ENCODE data around the gene GLB1L2. TPM values are rescaled to one million over a fixed set of nuclear protein-coding genes. Genes with fewer than 3 reads are reported as not detected.
A peak's percentile ranks its signal among the peaks of the same experiment; 100 is the strongest.

Gene GLB1L2
- total RNA-seq, 1 donor from 2014 or later: 3.4 TPM

DNA sequence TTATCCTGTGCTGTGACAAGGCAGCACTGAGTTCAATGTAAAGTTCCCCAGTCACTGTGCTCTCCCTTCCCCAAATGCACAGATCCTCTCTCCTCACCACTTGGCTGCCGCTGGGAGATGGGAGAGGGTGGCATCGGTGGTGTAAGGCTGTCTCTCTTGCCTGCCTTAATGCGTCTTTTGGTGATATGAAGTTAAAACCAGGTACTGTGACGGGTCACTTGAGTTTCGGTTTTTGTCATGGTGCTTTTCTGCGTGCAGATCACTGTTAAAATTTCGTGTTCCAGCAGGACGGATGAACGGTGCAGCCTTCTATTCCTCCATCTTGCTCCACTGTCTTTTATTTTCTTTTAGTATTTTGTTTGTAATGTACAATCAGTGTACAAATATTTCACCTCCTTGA, 18.6 kb downstream of the GLB1L2 start:
- no peak overlapping the region for H3K4me3 ChIP-seq (ENCODE audit: low read depth, low read length)
- DNase-seq (ENCODE audit: low read depth): no peak
- no peak for FAIRE-seq
- H3K36me3 ChIP-seq (ENCODE audit: control insufficient read depth, insufficient read depth, low read length): no peaks in the 10 kb centered on the region
- H3K27me3 ChIP-seq (ENCODE audit: control insufficient read depth, insufficient read depth, low read length): no peaks in the 10 kb centered on the region
- TF ChIP-seq, protein P1, sequence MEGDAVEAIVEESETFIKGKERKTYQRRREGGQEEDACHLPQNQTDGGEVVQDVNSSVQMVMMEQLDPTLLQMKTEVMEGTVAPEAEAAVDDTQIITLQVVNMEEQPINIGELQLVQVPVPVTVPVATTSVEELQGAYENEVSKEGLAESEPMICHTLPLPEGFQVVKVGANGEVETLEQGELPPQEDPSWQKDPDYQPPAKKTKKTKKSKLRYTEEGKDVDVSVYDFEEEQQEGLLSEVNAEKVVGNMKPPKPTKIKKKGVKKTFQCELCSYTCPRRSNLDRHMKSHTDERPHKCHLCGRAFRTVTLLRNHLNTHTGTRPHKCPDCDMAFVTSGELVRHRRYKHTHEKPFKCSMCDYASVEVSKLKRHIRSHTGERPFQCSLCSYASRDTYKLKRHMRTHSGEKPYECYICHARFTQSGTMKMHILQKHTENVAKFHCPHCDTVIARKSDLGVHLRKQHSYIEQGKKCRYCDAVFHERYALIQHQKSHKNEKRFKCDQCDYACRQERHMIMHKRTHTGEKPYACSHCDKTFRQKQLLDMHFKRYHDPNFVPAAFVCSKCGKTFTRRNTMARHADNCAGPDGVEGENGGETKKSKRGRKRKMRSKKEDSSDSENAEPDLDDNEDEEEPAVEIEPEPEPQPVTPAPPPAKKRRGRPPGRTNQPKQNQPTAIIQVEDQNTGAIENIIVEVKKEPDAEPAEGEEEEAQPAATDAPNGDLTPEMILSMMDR (IDR thresholded peaks at IDR 0.05; ENCODE audit: insufficient read depth, low read length, severe bottlenecking): no peak

DNA sequence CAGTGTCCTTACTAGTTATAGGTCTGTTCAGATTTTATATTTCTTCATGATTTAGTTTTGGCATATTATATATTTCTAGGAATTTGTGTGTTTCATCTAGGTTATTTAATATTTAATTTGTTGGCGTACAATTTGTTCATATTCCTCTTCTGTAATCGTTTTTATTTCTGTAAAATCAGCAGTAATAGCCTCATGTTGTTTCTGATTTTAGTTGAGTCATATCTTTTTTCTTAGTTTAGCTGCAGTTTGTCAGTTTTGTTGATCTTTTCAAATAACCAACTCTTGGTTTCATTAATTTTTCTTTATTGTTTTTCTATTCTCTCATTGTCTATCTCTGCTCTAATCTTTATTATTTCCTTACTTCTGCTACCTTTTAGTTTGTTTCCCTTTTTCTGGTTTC, 20.3 kb downstream of the GLB1L2 start:
- no peak overlapping the region for H3K4me3 ChIP-seq (ENCODE audit: low read depth, low read length)
- DNase-seq (ENCODE audit: low read depth): no peak
- TF ChIP-seq, protein P1 (IDR thresholded peaks at IDR 0.05; ENCODE audit: insufficient read depth, low read length, severe bottlenecking): no peak
- H3K36me3 ChIP-seq (ENCODE audit: control insufficient read depth, insufficient read depth, low read length): no peaks in the 10 kb centered on the region
- no peak for FAIRE-seq
- no peaks in the 10 kb centered on the region for H3K27me3 ChIP-seq (ENCODE audit: control insufficient read depth, insufficient read depth, low read length)

DNA sequence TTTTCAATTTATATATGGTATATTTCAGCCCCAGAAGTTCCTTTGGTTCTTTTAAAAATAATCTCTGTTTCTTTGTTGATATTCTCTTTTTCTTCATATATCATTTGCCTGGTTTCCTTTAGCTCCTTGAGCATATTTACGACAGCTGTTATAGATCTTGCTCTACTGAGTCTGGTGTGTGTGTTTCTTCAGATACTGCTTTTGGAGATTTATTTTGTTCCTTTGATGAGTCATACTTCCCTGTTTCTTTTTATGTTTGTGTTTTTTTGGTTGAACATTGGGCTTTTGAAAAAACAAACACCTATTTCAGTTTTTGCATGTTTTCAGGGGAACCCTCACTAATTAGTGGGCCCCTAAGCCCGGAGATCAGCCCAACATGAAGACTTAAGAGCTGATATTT, 23.3 kb downstream of the GLB1L2 start:
- H3K27me3 ChIP-seq (ENCODE audit: control insufficient read depth, insufficient read depth, low read length): no peaks in the 10 kb centered on the region
- FAIRE-seq: no peak

DNA sequence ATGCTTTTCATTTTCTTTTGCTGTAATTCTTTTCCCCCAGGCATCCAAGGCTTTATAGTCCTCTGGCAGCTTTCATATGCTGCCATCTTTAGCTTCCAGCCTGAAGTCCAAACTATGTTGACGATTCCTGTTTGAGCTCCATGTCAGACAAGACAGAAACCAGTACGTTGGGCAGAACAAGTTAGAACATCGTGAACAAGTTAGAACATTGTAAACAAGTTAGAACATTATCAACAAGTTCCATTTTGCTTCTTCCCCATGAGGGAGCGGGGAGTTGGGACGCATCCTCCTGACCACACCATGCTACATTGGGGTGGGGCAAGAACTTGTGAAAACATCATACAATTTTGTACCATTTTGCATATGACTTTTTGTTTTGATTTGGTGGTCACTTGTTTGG, 23.9 kb downstream of the GLB1L2 start:
- DNase-seq (ENCODE audit: low read depth): peak; percentile 64
- no peak for FAIRE-seq
- TF ChIP-seq, protein P1 (IDR thresholded peaks at IDR 0.05; ENCODE audit: insufficient read depth, low read length, severe bottlenecking): no peak
- no peaks in the 10 kb centered on the region for H3K36me3 ChIP-seq (ENCODE audit: control insufficient read depth, insufficient read depth, low read length)
- no peak overlapping the region for H3K4me3 ChIP-seq (ENCODE audit: low read depth, low read length)
- no peaks in the 10 kb centered on the region for H3K27me3 ChIP-seq (ENCODE audit: control insufficient read depth, insufficient read depth, low read length)

More for the DNA sequence above, 23.3 kb downstream of the GLB1L2 start:
- no peak overlapping the region for H3K4me3 ChIP-seq (ENCODE audit: low read depth, low read length)
- no peak for DNase-seq (ENCODE audit: low read depth)
- TF ChIP-seq, protein P1 (IDR thresholded peaks at IDR 0.05; ENCODE audit: insufficient read depth, low read length, severe bottlenecking): no peak
- no peaks in the 10 kb centered on the region for H3K36me3 ChIP-seq (ENCODE audit: control insufficient read depth, insufficient read depth, low read length)

DNA sequence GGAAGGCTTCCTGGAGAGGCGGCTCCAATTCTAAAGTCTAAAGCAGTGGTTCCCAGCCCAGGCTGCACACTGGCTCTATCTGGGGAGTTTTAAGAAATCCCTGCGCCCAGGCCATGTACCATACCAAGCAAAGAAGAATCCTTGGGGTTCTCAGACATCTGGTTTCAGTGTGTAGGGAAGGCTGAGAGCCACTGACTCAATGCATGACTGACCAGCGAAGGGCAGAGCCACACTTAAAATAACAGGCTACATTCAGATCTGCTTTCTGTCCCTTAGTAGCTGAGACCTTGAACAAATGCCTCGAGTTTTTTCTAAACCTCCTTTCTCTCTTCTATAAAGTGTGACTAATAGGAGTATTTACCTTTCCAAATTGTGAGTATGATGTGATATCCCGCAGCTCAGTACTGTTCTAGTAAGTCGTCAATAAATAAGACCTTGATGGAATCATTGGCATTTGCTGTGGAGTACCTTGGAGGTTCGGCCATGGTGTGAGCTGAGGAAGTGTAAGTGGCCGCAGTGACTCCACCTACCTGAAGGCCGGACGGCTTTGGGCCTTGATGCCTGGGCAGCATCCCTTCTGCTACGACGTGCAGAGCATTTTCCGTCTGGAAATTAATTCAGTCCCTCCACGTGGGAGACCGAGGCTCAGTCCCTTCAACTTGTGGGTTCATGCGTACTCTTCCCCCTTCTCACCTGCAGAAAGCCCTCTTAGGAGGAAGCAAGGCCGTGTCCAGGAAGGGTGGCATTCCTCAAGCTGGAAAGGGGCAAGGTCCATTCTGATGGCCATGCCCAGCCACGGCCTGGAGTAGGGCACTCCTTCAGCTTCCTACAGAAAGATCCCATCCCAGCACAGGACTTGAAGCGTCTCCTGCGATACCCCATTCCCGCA, 25.1 kb downstream of the GLB1L2 start:
- FAIRE-seq (no peak), DNase-seq (ENCODE audit: low read depth) (no peak)
- Histone ChIP-seq H3K27me3 (ENCODE audit: control insufficient read depth, insufficient read depth, low read length) (no peaks in the 10 kb centered on the region), H3K36me3 (ENCODE audit: control insufficient read depth, insufficient read depth, low read length) (no peaks in the 10 kb centered on the region), H3K4me3 (ENCODE audit: low read depth, low read length) (no peak overlapping the region)
- TF ChIP-seq, protein P1 (IDR thresholded peaks at IDR 0.05; ENCODE audit: insufficient read depth, low read length, severe bottlenecking): no peak

DNA sequence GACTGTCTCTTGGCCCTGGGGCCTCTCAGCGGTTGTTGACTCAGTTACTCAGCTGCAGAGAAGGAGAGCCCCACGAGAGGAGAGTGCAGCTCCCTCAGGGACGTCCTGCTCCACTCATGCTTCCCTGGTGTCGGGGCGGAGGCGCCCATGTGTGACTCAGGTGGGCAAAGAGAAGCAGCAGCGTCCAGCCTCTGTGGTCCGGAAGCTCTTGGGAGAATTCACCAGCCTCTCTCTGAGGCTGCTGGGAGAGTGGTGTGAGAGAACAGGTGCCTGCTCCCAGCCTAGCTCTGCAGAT, 25.7 kb downstream of the GLB1L2 start:
- FAIRE-seq: no peak
- TF ChIP-seq, protein P1 (IDR thresholded peaks at IDR 0.05; ENCODE audit: insufficient read depth, low read length, severe bottlenecking): no peak
- no peak for DNase-seq (ENCODE audit: low read depth)
- Histone ChIP-seq H3K36me3 (ENCODE audit: control insufficient read depth, insufficient read depth, low read length) (no peaks in the 10 kb centered on the region), H3K4me3 (ENCODE audit: low read depth, low read length) (no peak overlapping the region), H3K27me3 (ENCODE audit: control insufficient read depth, insufficient read depth, low read length) (no peaks in the 10 kb centered on the region)

All from bronchial epithelial cell (primary cell).